Urinary bladder (tissue), 2 donors: ENCODE measurements around the gene FUS. TPM values are rescaled to one million over a fixed set of nuclear protein-coding genes. Genes with fewer than 3 reads are reported as not detected.

Experiments
- polyA plus RNA-seq: library from polyadenylated mRNA; stranded (reverse); fragments of 200-250 nt; gene quantifications from one replicate; pipeline ENCODE4 v1.2.3, GENCODE V29; 2013
- small RNA-seq: library from RNA; depleted of rRNA; stranded (forward); fragments of <200 nt; gene quantifications from one replicate; pipeline ENCODE3, GENCODE V24; 2014
- total RNA-seq: library from RNA; depleted of rRNA; stranded (reverse); fragments of >200 nt; gene quantifications from one replicate; pipeline ENCODE4 v1.2.3, GENCODE V29; 2014
- donor health status: healthy.

FUS gene
- total and polyA plus RNA-seq, 2 donors, result 81.6 to 159 TPM

Small RNA genes within 50 kb of the gene (small RNA-seq; reads per million reads assigned to genes)
- gene AC009088.4, result not detected
- not detected for gene NDUFA3P6

Other genes starting within 250 kb of the FUS start
- 16.7 TPM for gene ORAI3, start 231.1 kb upstream of the FUS start, total RNA-seq
- gene ORAI3, start 231.1 kb upstream of the FUS start, polyA plus RNA-seq, result 39.7 TPM
- gene SETD1A, start 222.4 kb upstream of the FUS start, total RNA-seq, result 2.9 TPM
- gene SETD1A, start 222.4 kb upstream of the FUS start, polyA plus RNA-seq, result 14.6 TPM
- 11.0 TPM for gene HSD3B7, start 194.9 kb upstream of the FUS start, total RNA-seq
- gene HSD3B7, start 194.9 kb upstream of the FUS start, polyA plus RNA-seq, result 20.3 TPM
- gene STX1B, start 169.5 kb upstream of the FUS start, total RNA-seq, result 0.74 TPM
- gene STX1B, start 169.5 kb upstream of the FUS start, polyA plus RNA-seq, result 0.47 TPM
- gene STX4, start 146.6 kb upstream of the FUS start, total RNA-seq, result 18.0 TPM
- 68.2 TPM for gene STX4, start 146.6 kb upstream of the FUS start, polyA plus RNA-seq
- gene ZNF668, start 105.9 kb upstream of the FUS start, total RNA-seq, result 4.5 TPM
- 10.7 TPM for gene ZNF668, start 105.9 kb upstream of the FUS start, polyA plus RNA-seq
- gene ZNF646, start 105.7 kb upstream of the FUS start, total RNA-seq, result 9.4 TPM
- gene ZNF646, start 105.7 kb upstream of the FUS start, polyA plus RNA-seq, result 11.5 TPM
- 1.1 TPM for gene PRSS53, start 91.2 kb upstream of the FUS start, total RNA-seq
- 4.7 TPM for gene PRSS53, start 91.2 kb upstream of the FUS start, polyA plus RNA-seq
- gene VKORC1, start 85.3 kb upstream of the FUS start, total RNA-seq, result 43.8 TPM
- gene VKORC1, start 85.3 kb upstream of the FUS start, polyA plus RNA-seq, result 210 TPM
- gene BCKDK, start 71.8 kb upstream of the FUS start, total RNA-seq, result 10.4 TPM
- gene BCKDK, start 71.8 kb upstream of the FUS start, polyA plus RNA-seq, result 56.0 TPM
- gene KAT8, start 62.5 kb upstream of the FUS start, total RNA-seq, result 41.2 TPM
- gene KAT8, start 62.5 kb upstream of the FUS start, polyA plus RNA-seq, result 64.5 TPM
- gene PRSS8, start 44.4 kb upstream of the FUS start, total RNA-seq, result 1.6 TPM
- gene PRSS8, start 44.4 kb upstream of the FUS start, polyA plus RNA-seq, result 1.6 TPM
- 2.0 TPM for gene PRSS36, start 30.1 kb upstream of the FUS start, total RNA-seq
- 2.6 TPM for gene PRSS36, start 30.1 kb upstream of the FUS start, polyA plus RNA-seq
- 21.7 TPM for gene PYCARD, start 22.6 kb downstream of the FUS start, total RNA-seq
- 34.9 TPM for gene PYCARD, start 22.6 kb downstream of the FUS start, polyA plus RNA-seq
- gene TRIM72, start 34.0 kb downstream of the FUS start, total RNA-seq, result 2.5 TPM
- 0.05 TPM for gene TRIM72, start 34.0 kb downstream of the FUS start, polyA plus RNA-seq
- gene PYDC1, start 37.0 kb downstream of the FUS start, total RNA-seq, result not detected
- gene PYDC1, start 37.0 kb downstream of the FUS start, polyA plus RNA-seq, result not detected
- 6.9 TPM for gene ITGAM, start 79.8 kb downstream of the FUS start, total RNA-seq
- 6.5 TPM for gene ITGAM, start 79.8 kb downstream of the FUS start, polyA plus RNA-seq
- gene ITGAX, start 175.0 kb downstream of the FUS start, total RNA-seq, result 2.2 TPM
- 3.3 TPM for gene ITGAX, start 175.0 kb downstream of the FUS start, polyA plus RNA-seq
- gene ITGAD, start 213.2 kb downstream of the FUS start, total RNA-seq, result 0.21 TPM
- 0.05 TPM for gene ITGAD, start 213.2 kb downstream of the FUS start, polyA plus RNA-seq
- not detected for gene COX6A2, start 248.2 kb downstream of the FUS start, total RNA-seq
- not detected for gene COX6A2, start 248.2 kb downstream of the FUS start, polyA plus RNA-seq